Stimulated activated naive CD8-positive, alpha-beta T cell treated with anti-CD3 and anti-CD28 coated beads, Interleukin-15, Interleukin-2, amounts not matched to agents 100 U/mL and 50 U/mL, for 24 hours (primary cell): Measurements from ENCODE around the gene INMT.

Experiments
- ATAC-seq: fragments of 150-1000 bp; cut with Tn5 transposase; one replicate; pipeline ENCODE4 v1.10.0; 2021
- DNase-seq: peaks from one replicate; pipeline ENCODE4 v3.0.0; 2021

Gene INMT

GRCh38 chr7:30728591-30729100, 23.3 kb upstream of the INMT start:
- no peak for DNase-seq
- ATAC-seq = no peak

GRCh38 chr7:30729642-30730041, 22.3 kb upstream of the INMT start:
- no peak for DNase-seq
- no peak for ATAC-seq

- DNase-seq (no peak), ATAC-seq (no peak)
Measured at GRCh38 chr7:30730097-30730496, 21.8 kb upstream of the INMT start.

GRCh38 chr7:30730996-30731395, 20.9 kb upstream of the INMT start:
- DNase-seq (no peak), ATAC-seq (no peak)

GRCh38 chr7:30731581-30731980, 20.4 kb upstream of the INMT start:
- ATAC-seq (no peak), DNase-seq (no peak)

- ATAC-seq = no peak
Measured at GRCh38 chr7:30732606-30733005, 19.3 kb upstream of the INMT start.

GRCh38 chr7:30733216-30733615, 18.7 kb upstream of the INMT start:
- no peak for ATAC-seq
- DNase-seq = no peak

More at GRCh38 chr7:30732606-30733005, 19.3 kb upstream of the INMT start:
- no peak for DNase-seq

GRCh38 chr7:30733691-30734090, 18.2 kb upstream of the INMT start:
- DNase-seq (no peak), ATAC-seq (no peak)

GRCh38 chr7:30734497-30734896, 17.4 kb upstream of the INMT start:
- DNase-seq (no peak), ATAC-seq (no peak)

GRCh38 chr7:30735631-30736030, 16.3 kb upstream of the INMT start:
- ATAC-seq = no peak
- DNase-seq = no peak

GRCh38 chr7:30736291-30736690, 15.6 kb upstream of the INMT start:
- DNase-seq (no peak), ATAC-seq (no peak)

- DNase-seq (no peak), ATAC-seq (peak; percentile 31)
Measured at GRCh38 chr7:30738026-30738915, 13.7 kb upstream of the INMT start.

- DNase-seq (no peak), ATAC-seq (no peak)
Measured at GRCh38 chr7:30739691-30740090, 12.2 kb upstream of the INMT start.

GRCh38 chr7:30740417-30741181, 11.3 kb upstream of the INMT start:
- ATAC-seq (peak; percentile 60), DNase-seq (peak; percentile 84)

GRCh38 chr7:30741289-30741688, 10.6 kb upstream of the INMT start:
- DNase-seq (no peak), ATAC-seq (no peak)

- ATAC-seq = no peak
- no peak for DNase-seq
Measured at GRCh38 chr7:30743371-30744074, 8.4 kb upstream of the INMT start.

GRCh38 chr7:30744075-30744417, 7.9 kb upstream of the INMT start:
- no peak for DNase-seq
- ATAC-seq = no peak

GRCh38 chr7:30745261-30745941, 6.5 kb upstream of the INMT start:
- no peak for ATAC-seq
- no peak for DNase-seq

- ATAC-seq = no peak
Measured at GRCh38 chr7:30750010-30750409, 1.9 kb upstream of the INMT start.

GRCh38 chr7:30750683-30751650, 968 bp upstream of the INMT start:
- DNase-seq (no peak), ATAC-seq (no peak)

More at GRCh38 chr7:30750010-30750409, 1.9 kb upstream of the INMT start:
- DNase-seq = no peak

GRCh38 chr7:30752484-30752883, 549 bp downstream of the INMT start:
- ATAC-seq = no peak
- DNase-seq = no peak
